ENCODE data around the gene GPR150. TPM values are rescaled to one million over a fixed set of nuclear protein-coding genes. Genes with fewer than 3 reads are reported as not detected.
A peak's percentile ranks its signal among the peaks of the same experiment; 100 is the strongest.

Gene GPR150
- total and polyA plus RNA-seq, 9 of the 15 experiments (the other 6 are each of a cell fraction or from before 2014, with no cell fraction given), result not detected

DNA sequence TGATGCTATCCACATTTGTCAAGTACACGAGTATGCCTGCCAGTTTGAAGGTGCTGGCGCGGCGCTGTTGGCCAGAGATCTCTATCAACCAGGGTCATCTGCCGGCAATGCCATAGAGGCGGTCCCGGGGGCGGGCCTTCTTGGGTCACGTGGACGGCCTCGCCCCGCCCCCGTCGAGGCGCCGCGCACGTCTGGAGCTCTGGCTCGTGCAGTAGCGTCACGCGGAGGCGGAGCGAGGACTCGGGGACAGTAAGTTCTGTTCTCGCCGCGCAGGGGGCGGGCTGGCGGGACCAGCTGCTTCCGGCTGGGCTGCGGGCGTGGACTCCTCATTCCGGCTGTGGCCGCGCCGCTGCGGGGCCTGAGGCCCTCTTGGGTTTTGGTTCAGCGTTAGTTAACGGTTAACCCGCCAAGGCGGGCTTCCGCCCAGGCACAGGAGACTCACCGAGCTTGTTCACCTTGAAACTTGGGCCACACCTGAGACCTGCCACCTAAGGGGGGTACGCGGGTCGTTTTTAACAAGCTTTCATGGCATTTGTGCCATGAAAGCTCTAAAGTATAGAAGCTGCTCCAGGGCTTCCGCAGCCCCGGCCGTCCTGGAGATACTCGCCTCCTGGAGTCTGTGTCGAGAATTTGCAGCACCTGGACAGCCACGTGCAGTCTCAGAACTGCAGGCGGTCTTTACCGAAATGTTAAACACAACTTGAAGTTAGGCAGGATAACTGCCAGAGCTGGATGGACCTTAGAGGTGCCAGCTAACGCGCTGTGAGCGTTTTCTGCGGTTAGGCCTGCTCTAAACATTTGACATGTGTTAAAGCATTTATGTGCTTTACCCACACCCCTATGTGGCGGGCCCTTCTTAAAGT, 26.9 kb downstream of the GPR150 start, which contains the start of gene RFESD (continued):
- TF ChIP-seq ZBTB40 (IDR thresholded peaks at IDR 0.05), result peak; percentile 78
- no peak for TF ChIP-seq ZBTB40 (CRISPR knock-in tag; IDR thresholded peaks at IDR 0.05)
- peak; percentile 39 for TF ChIP-seq FUS (optimal IDR thresholded peaks at IDR 0.05; ENCODE audit: low read depth, low read length)
- TF ChIP-seq HNRNPK (IDR thresholded peaks at IDR 0.05; ENCODE audit: low read depth, low read length, poor library complexity, severe bottlenecking), result peak; percentile 71
- TF ChIP-seq RBM17 (IDR thresholded peaks at IDR 0.05; ENCODE audit: borderline replicate concordance, low read depth, low read length), result no peak
- no peak for TF ChIP-seq NFE2L1 (tag; IDR thresholded peaks at IDR 0.05; ENCODE audit: borderline replicate concordance, low read depth)
- TF ChIP-seq GTF2A2 (tag; IDR thresholded peaks at IDR 0.05), result no peak
- no peak for TF ChIP-seq ZNF444 (CRISPR knock-in tag; IDR thresholded peaks at IDR 0.05)
- no peak for TF ChIP-seq ZNF121 (CRISPR knock-in tag; conservative IDR thresholded peaks at IDR 0.05)
- no peak for TF ChIP-seq RBM15 (IDR thresholded peaks at IDR 0.05; ENCODE audit: insufficient read depth, low read length)
- 0 out of 2 replicates have a peak, but pooled peaks have one; percentile 67 for TF ChIP-seq ZBTB49 (CRISPR knock-in tag; IDR thresholded peaks at IDR 0.05; ENCODE audit: borderline replicate concordance)
- no peak for TF ChIP-seq HEY1 (CRISPR knock-in tag; IDR thresholded peaks at IDR 0.05; ENCODE audit: borderline replicate concordance)
- TF ChIP-seq RBM14 (IDR thresholded peaks at IDR 0.05; ENCODE audit: borderline replicate concordance, insufficient read depth, low read depth, low read length), result no peak
